Inferior parietal cortex (tissue), 1 donor: ENCODE results near the gene B9D1.
A peak's percentile ranks its signal among the peaks of the same experiment; 100 is the strongest.
"Not testable (repeated sequence)": the region's sequence is repeated elsewhere in the genome, so short reads cannot be mapped to it uniquely, and the experiment has no call there.

Source experiments
- DNase-seq: peaks from one replicate; pipeline ENCODE4 v3.0.0-alpha.2; 2016; ENCODE audit errors: extremely low spot score

The B9D1 gene

GRCh38 chr17:19359151-19359550, 3.4 kb downstream of the B9D1 start:
- DNase-seq, result no peak

GRCh38 chr17:19357761-19358160, 4.8 kb downstream of the B9D1 start:
- no peak for DNase-seq

- no peak for DNase-seq
These were observed 5.2 kb downstream of the B9D1 start for GRCh38 chr17:19357351-19357750.

- DNase-seq, result no peak
These were observed 7.8 kb downstream of the B9D1 start for GRCh38 chr17:19354748-19355147.

DNA sequence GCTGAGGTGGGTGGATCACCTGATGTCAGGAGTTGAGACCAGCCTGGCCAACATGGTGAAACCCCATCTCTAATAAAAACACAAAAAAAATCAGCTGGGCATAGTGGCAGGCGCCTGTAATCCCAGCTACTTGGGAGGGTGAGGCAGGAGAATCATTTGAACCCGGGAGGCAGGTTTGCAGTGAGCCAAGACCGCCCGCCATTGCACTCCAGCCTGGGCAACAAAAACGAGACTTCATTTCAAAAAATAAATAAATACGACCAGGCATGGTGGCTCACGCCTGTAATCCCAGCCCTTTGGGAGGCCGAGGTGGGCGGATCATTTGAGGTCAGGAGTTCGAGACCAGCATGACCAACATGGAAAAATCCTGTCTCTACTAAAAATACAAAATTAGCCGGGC, 9.1 kb downstream of the B9D1 start:
- DNase-seq, result not testable (repeated sequence)

DNA sequence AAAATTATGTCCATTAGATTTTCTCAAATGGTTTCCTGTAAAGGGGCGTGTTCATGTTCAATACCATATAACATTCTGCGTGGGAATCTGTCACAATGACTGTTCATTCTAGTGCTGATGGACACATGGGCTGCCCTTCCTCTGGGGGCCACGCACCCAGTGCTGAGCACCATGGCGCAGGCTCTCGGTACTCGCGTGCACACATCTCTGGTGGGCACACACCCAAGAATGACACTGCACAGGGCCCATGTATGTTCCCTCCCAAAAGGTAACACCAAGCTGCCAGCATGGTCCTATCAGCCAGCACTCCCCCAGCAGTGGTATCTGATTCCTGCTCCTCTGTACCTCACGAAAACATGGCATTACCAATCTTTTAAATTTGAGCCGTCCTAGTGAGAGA, 13.7 kb downstream of the B9D1 start:
- no peak for DNase-seq

DNA sequence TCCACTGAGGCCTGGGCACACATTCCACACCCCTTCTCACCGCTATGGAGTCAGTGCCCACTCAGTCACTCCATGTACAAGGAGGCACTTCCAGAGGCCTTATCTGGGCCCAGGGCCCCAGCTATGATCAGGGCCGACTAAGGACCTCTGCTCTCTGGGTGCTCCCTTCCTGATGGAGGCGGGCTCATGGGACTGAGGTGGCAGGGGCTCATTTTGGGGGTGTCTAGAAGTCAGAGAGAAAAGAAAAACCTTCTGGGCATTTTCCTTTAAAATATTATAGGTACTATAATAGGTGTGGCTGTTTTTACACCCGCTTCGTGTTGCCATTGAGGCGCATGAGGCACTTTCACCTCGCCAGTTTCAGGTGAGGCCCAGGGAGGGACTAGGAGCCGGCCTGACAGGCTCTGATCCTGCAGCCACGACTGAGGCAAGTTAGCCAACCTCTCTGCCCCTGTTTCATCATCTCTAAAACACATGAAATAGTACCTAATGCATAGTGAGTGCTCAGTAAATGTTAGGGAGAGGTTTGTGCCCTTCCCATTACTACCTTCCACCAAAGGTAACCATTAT, 14.4 kb downstream of the B9D1 start:
- DNase-seq, result no peak

DNA sequence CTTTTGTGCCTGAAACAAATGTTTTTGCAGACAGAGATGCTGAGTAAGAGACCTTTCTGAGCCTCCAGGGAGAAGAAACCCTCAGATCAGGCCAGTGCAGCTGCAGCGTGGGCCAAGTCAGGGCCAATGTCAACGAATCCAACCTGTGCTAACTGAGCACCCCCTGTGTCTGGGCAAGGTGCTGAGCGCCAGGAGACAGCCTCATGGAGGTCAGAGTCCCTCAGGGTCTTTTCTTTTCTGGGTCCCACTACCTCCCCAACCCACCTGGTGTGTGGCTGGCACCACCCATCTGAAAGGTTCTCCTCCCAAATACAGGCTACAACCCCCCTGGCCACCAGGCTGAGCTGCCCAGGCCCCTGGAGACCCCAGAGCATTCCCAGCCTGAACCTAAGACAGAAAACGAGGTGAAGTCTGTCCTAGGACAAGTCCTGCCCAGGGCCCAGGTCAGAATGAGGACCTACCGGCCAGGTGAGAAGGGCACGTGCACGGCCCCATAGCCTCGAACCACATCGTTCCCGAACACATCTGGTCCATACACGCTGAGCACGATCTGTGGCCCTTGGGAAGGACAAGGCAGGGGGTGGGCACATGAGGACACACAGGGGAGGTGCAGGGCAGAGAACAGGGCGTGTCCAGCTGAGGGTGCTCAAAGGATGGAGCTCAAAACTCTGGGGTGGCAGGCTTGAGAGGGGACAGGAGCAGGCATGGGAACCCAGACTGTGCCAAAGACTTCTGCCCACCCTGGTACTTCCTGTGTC, 15.0 kb downstream of the B9D1 start:
- DNase-seq, result no peak

DNA sequence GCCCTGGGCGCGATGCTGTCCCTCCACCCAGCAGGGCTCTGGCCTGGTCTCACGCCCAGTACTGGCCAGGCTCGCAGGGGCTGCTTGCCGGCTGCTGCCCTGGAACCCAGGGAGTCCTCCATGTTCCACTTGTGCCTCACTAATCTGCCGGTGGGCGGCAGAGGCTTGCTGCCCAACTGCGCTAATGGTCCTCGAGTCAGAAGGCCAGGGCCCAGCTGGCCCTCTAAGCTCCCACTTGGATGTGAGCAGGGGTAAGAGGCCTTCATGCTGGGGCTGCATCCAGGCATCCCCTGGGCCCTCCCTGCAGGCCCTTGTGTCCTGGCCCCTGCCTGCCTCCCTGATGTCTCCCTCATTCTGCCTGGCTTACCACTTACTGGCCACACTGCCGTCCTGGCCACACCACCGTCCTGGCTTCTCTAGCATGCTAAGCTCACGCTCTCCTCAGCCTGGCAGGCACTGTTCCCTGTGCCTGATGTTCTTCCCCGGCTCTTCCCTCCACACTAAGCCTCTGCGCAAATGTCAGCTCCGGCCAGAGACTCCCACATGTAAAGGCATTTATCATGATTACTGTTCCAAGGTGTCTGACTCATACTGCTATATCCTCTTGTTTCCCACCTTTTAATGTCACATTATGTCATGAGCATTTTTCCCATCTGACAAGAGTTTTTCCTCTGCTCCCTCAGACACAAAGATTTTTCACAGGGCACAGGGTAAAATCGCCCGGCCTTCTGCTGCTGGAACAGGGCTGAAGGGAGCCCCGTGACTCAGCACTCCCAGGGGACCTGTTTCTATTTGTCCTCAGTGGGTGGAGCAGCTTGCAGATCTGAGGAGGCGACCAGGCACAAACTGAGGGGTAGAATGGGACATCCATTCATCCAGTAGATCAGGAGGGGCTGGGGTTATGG, 15.9 kb downstream of the B9D1 start:
- peak; percentile 54 for DNase-seq

GRCh38 chr17:19345486-19346350, 16.8 kb downstream of the B9D1 start:
- no peak for DNase-seq

- DNase-seq, result no peak
These were observed 17.5 kb downstream of the B9D1 start for GRCh38 chr17:19345067-19345460.

GRCh38 chr17:19344311-19345066, 18.0 kb downstream of the B9D1 start:
- no peak for DNase-seq

DNA sequence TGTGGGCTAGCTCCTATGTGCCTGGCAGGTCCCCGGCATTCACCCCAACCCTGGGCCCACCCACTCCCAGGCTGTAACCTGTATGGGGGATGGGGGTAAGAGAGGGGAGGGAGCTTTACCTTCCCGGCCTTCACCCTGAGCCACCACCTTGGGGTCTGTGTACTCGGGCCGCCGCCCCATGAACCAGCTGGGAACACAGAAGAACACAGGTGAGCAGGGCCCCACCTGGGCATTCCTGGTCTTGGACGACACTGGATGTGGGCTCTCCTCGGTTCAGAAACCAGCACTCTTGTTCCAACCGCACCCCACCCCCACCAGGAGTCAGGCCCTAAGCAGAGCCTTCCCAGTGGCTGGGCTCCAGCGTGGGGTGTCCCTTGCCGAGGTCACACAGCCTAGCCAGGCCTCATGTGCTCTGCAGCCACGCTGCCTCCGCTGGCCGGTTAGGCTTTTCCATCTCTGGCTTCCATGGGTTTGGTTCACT, 18.8 kb downstream of the B9D1 start:
- no peak for DNase-seq

- DNase-seq, result no peak
These were observed 19.3 kb downstream of the B9D1 start for GRCh38 chr17:19343256-19343630.

GRCh38 chr17:19342611-19343255, 19.8 kb downstream of the B9D1 start:
- DNase-seq, result no peak

- no peak for DNase-seq
These were observed 20.6 kb downstream of the B9D1 start for GRCh38 chr17:19341641-19342610.

- no peak for DNase-seq
These were observed 21.3 kb downstream of the B9D1 start for GRCh38 chr17:19341211-19341631.

GRCh38 chr17:19339341-19339815, 23.1 kb downstream of the B9D1 start:
- DNase-seq, result no peak
